LNCaP clone FGC (cell line): Measurements from ENCODE around the gene MAN1A1.

ENCODE experiments used
- DNase-seq: peaks from one replicate; pipeline ENCODE4 v3.0.0-alpha.2; 2011; ENCODE audit warnings: low read depth
- H3K4me3 ChIP-seq: 2 replicates; pipeline ENCODE4 v1.5.1; 2011; ENCODE audit warnings: mild to moderate bottlenecking, low read depth, low read length, control low read depth
- CTCF ChIP-seq: IDR thresholded peaks from 2 replicates; pipeline ENCODE4 v1.5.1; 2012; ENCODE audit warnings: mild to moderate bottlenecking; ENCODE audit not compliant: control insufficient read depth, insufficient read depth; ENCODE audit errors: extremely low read depth

MAN1A1 gene

GRCh38 chr6:119284861-119285521 is 64.6 kb downstream of the MAN1A1 start:
- TF ChIP-seq CTCF: no peak
- no peak for DNase-seq
- H3K4me3 ChIP-seq: no peak overlapping the region

- TF ChIP-seq CTCF: no peak
- no peak for DNase-seq
- H3K4me3 ChIP-seq: no peak overlapping the region
These were observed 65.5 kb downstream of the MAN1A1 start for GRCh38 chr6:119283979-119284545.

GRCh38 chr6:119283214-119283613 is 66.3 kb downstream of the MAN1A1 start:
- no peak for DNase-seq
- no peak for TF ChIP-seq CTCF
- no peak overlapping the region for H3K4me3 ChIP-seq

GRCh38 chr6:119280668-119281067 is 68.9 kb downstream of the MAN1A1 start:
- no peak for TF ChIP-seq CTCF
- no peak for DNase-seq
- no peak overlapping the region for H3K4me3 ChIP-seq

- no peak overlapping the region for H3K4me3 ChIP-seq
- no peak for DNase-seq
- no peak for TF ChIP-seq CTCF
These were observed 69.5 kb downstream of the MAN1A1 start for GRCh38 chr6:119280080-119280479.

- H3K4me3 ChIP-seq: no peak overlapping the region
- TF ChIP-seq CTCF: no peak
- DNase-seq: no peak
These were observed 70.9 kb downstream of the MAN1A1 start for GRCh38 chr6:119278625-119279024.

- DNase-seq: no peak
- TF ChIP-seq CTCF: no peak
These were observed 72.5 kb downstream of the MAN1A1 start for GRCh38 chr6:119277052-119277451.

More at GRCh38 chr6:119277052-119277451, 72.5 kb downstream of the MAN1A1 start:
- H3K4me3 ChIP-seq: no peak overlapping the region
